Immature natural killer cell (primary cell): ENCODE results near the gene SLAMF6. TPM values are rescaled to one million over a fixed set of nuclear protein-coding genes. Genes with fewer than 3 reads are reported as not detected.

ENCODE experiments used
- DNase-seq, 3 donors: peaks; one replicate each; pipeline ENCODE4 v3.0.0; 2022; ENCODE audit warnings: mixed read lengths in 1 of 3
- H3K27ac Mint-ChIP-seq, 6 donors: one replicate each; pipeline ENCODE4 v1.8.0; 2020; ENCODE audit warnings: mixed read lengths in 6 of 6, mild to moderate bottlenecking in 5 of 6, inconsistent platforms in 4 of 6, moderate library complexity in 3 of 6
- H3K27me3 Mint-ChIP-seq, 3 donors: one replicate each; pipeline ENCODE4 v1.8.0; 2020 to 2021; ENCODE audit warnings: low read depth in 3 of 3, mild to moderate bottlenecking in 3 of 3, mixed read lengths in 3 of 3, moderate library complexity in 3 of 3, inconsistent platforms in 1 of 3
- H3K36me3 Mint-ChIP-seq, 3 donors: one replicate each; pipeline ENCODE4 v1.8.0; 2020; ENCODE audit warnings: mixed read lengths in 3 of 3, inconsistent platforms in 2 of 3, mild to moderate bottlenecking in 2 of 3
- H3K4me1 Mint-ChIP-seq, 2 donors: one replicate each; pipeline ENCODE4 v1.8.0; 2020; ENCODE audit warnings: inconsistent platforms in 2 of 2, mild to moderate bottlenecking in 2 of 2, mixed read lengths in 2 of 2, moderate library complexity in 1 of 2
- H3K4me3 Mint-ChIP-seq, 5 donors: one replicate each; pipeline ENCODE4 v1.8.0; 2020; ENCODE audit warnings: mild to moderate bottlenecking in 5 of 5, mixed read lengths in 5 of 5, inconsistent platforms in 3 of 5, moderate library complexity in 3 of 5
- H3K9me3 Mint-ChIP-seq, 6 donors: one replicate each; pipeline ENCODE4 v1.8.0; 2020; ENCODE audit warnings: mild to moderate bottlenecking in 6 of 6, mixed read lengths in 6 of 6, inconsistent platforms in 4 of 6, moderate library complexity in 3 of 6
- polyA plus RNA-seq, 3 donors: library from polyadenylated mRNA; unstranded; fragments of 300-500 nt; fragmentation: Illumina TruSeq; gene quantifications; one replicate each; pipeline ENCODE4 v1.2.3, GENCODE V29; 2021

SLAMF6 gene
- polyA plus RNA-seq, 3 donors from 2014 or later = 105 to 210 (median 125) TPM

DNA sequence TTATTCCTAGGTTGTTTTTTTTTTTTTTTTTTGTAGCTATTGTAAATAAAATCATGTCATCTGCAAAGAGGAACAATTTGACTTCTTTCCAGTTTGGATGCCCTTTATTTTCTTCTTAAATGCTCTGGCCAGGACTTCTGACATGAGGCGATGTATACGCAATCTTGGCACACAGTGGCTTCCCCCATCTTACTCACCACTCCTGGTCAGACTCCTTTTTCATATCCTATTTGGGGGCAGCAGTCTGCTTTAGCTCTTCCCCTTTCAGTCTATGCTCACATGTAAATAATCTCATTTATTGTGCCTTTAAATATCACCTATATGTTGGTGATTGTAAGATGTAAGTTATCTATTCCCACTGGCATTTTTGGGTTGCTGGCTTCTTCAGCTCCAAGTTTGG, 56.1 kb downstream of the SLAMF6 start:
- no peak overlapping the region for H3K4me3 Mint-ChIP-seq
- H3K4me1 Mint-ChIP-seq = peaks cover 5% of the 10 kb centered on the region in 2 donors
- DNase-seq = no peak
- H3K9me3 Mint-ChIP-seq = no peaks in the 10 kb centered on the region
- H3K27ac Mint-ChIP-seq = no peak overlapping the region
- peaks cover 0 to 6% (median 2%) of the 10 kb centered on the region in 3 donors for H3K27me3 Mint-ChIP-seq
- H3K36me3 Mint-ChIP-seq = no peaks in the 10 kb centered on the region

DNA sequence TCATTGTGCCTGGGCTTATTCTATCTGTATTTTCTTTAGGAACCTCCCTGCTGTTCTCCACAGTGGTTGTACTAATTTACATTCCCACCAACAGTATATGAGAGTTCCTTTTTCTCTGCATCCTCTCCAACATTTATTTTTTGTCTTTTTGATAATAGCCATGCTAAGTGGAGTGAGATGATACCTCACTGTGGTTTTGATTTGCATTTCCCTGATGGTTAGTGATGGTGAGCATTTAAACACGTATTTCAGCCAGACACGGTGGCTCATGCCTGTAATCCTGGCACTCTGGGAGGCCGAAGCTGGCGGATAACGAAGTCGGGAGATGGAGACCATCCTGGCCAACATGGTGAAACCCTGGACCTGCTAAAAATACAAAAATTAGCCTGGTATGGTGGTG, 57.9 kb downstream of the SLAMF6 start:
- Mint-ChIP-seq H3K27ac (no peak overlapping the region), H3K9me3 (no peaks in the 10 kb centered on the region), H3K27me3 (peaks cover 0 to 6% (median 2%) of the 10 kb centered on the region in 3 donors), H3K4me3 (no peak overlapping the region), H3K4me1 (peaks cover 13 to 17% of the 10 kb centered on the region in 2 donors), H3K36me3 (no peaks in the 10 kb centered on the region)
- no peak for DNase-seq

DNA sequence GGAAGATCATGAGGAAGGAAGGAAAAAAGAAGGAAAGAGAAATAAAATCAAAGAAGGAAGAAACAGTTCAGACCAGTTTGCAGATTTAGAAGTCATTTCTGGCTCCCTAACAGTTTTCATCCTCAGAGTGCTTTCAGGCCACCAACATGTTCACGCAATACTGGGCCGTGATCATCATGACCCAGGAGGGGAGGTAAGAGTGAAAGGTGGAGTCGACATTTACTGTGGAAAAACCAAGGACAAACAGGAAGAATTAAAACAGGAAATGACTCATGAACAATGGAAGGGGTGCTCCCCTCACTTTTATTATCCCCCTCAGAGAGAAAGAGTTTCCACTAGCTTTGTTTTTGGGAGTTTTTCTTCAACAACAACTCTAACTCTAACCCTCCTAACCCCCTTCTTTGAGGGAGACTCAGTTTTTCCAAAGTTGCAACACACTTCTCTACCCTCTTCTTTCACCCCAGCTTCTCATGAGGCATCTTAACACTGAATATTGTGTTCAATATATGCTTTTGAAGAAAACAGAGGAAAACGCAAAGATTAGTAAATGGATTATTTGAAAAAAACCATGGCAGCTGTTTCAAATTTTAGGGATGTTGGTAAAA, 62.3 kb downstream of the SLAMF6 start:
- no peaks in the 10 kb centered on the region for H3K36me3 Mint-ChIP-seq
- DNase-seq = no peak
- no peaks in the 10 kb centered on the region for H3K9me3 Mint-ChIP-seq
- peaks cover 0 to 2% (median 1%) of the 10 kb centered on the region in 3 donors for H3K27me3 Mint-ChIP-seq
- peak overlapping the region in 4 of 6 donors; percentile 3 to 42 (median 22) for H3K27ac Mint-ChIP-seq
- peaks cover 8 to 12% of the 10 kb centered on the region in 2 donors for H3K4me1 Mint-ChIP-seq
- no peak overlapping the region for H3K4me3 Mint-ChIP-seq

DNA sequence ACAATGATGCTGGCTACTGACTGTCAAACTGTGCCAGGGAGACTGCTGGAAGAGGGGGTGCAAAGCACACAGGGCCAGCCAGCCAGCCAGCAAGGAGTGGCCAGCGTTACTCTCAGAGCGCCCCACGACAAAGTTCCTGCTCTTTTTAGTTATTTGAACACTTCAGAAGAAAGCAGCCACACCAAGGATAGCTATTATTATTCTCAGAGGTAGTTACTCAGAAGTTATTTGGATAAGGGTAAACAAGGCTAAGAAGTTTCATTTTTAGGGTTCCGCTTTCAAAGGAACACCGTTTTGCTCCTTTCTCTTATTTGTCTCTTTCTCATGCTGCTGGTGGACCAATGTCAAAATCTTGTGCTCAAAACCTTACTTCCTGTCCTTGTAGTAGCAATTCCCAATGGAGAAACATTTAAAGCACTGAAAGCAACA, 62.8 kb downstream of the SLAMF6 start:
- Mint-ChIP-seq H3K27ac (peak overlapping the region in 4 of 6 donors; percentile 3 to 36 (median 8)), H3K36me3 (no peaks in the 10 kb centered on the region), H3K27me3 (peaks cover 0 to 2% (median 2%) of the 10 kb centered on the region in 3 donors), H3K9me3 (no peaks in the 10 kb centered on the region), H3K4me1 (peaks cover 8 to 12% of the 10 kb centered on the region in 2 donors), H3K4me3 (no peak overlapping the region)
- DNase-seq = no peak

DNA sequence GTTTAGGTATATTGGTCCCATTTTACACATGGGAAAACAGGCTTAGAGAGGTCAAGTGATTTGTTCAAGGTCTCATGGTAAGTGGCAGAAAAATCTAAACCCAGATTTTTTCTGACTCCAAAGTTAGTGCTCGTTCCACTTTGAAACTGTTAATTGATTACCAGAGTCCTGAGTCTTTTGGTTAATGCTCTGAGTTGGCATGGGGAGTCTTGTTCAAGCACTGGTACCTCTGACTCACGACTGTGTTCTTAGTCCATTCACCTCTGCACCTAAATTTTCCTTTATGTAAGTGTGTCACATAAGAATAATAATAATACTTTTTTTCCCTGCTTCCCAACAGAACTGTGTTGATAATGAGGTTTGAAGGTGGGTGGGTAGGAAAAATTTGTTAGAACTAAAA, 63.4 kb downstream of the SLAMF6 start:
- H3K9me3 Mint-ChIP-seq = no peaks in the 10 kb centered on the region
- no peak overlapping the region for H3K4me3 Mint-ChIP-seq
- DNase-seq = no peak
- peaks cover 0 to 2% (median 2%) of the 10 kb centered on the region in 3 donors for H3K27me3 Mint-ChIP-seq
- H3K4me1 Mint-ChIP-seq = peaks cover 8 to 12% of the 10 kb centered on the region in 2 donors
- H3K36me3 Mint-ChIP-seq = no peaks in the 10 kb centered on the region
- H3K27ac Mint-ChIP-seq = no peak overlapping the region

DNA sequence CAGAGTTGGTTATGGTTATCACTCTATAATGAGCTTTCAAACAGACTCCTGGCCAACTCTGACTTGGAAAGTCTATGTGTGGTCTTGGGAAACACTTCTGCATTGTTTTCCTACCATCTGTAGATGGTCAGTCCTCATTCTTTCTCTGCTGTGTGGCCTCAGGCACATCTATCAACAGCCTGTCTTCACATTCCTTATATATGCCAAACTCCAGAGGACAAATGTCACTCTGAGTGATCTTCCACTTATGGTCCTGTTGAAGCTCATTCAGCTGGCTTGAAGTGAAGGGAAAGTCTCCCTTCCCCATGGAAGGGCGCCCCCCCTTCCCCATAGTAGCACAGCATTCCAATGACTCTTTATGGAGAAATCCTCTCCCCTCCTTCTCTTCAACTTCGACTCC, 64.0 kb downstream of the SLAMF6 start:
- H3K4me1 Mint-ChIP-seq = peaks cover 8 to 12% of the 10 kb centered on the region in 2 donors
- no peaks in the 10 kb centered on the region for H3K36me3 Mint-ChIP-seq
- H3K27ac Mint-ChIP-seq = peak overlapping the region in 1 of 6 donors; percentile 31
- H3K4me3 Mint-ChIP-seq = no peak overlapping the region
- H3K27me3 Mint-ChIP-seq = peaks cover 0 to 2% (median 2%) of the 10 kb centered on the region in 3 donors
- no peak for DNase-seq
- no peaks in the 10 kb centered on the region for H3K9me3 Mint-ChIP-seq

DNA sequence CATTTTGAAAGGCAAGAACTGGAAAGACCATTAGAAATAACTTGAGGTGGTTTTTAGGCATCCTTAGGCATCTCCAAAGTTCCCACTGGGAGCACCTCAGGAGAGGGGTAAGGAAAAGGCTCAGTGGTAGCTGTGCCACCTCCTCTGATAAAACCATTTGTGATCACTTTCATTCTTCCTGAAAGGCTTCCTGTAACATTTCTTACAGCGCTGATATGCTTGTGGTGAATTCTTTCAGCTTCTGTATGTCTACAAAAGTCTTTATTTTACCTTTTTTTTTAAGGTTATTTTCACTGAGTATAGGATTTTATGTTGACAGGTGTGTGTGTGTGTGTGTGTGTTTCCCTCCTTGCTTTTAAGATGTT, 67.9 kb downstream of the SLAMF6 start:
- DNase-seq = no peak
- Mint-ChIP-seq H3K36me3 (no peaks in the 10 kb centered on the region), H3K27me3 (peaks cover 0 to 2% (median 2%) of the 10 kb centered on the region in 3 donors), H3K4me3 (no peak overlapping the region), H3K4me1 (peaks cover 0 to under 1% of the 10 kb centered on the region in 2 donors), H3K9me3 (no peaks in the 10 kb centered on the region), H3K27ac (no peak overlapping the region)

DNA sequence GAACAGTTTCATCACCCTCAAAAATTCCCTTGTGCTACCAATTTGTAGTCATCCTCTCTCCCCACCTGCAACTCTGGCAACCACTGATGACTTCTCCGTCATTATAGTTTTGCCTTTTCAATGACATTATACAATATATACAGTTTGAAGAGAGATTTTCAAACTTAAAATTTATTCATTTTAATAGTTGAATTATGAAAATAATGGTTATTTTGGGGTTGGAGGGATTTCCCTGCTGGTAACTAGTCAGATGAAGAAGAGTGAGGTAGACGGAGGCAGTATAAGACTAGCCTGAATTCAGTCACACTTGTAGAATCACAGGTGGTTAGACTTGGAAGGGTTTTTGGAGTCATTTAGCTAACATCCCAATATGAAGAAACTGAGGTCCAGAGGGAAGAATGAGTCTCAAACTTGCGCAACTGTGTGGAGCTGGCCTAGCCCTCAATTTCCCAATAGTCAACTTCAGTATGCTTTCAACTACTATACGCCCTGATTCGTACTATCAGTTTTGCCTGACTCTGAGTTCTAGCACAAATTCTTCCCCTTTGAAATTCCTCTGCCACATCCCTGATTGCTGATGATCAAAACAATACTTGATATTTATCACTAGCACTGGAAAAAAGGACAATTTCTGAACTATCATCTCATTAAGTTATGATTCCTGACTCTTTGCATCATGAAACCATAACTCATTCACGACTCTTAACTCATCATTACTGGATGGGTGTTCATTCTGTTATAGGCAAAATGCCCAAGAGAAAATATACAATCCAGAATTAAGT, 68.5 kb downstream of the SLAMF6 start:
- H3K36me3 Mint-ChIP-seq = no peaks in the 10 kb centered on the region
- peaks cover 0 to 2% (median 2%) of the 10 kb centered on the region in 3 donors for H3K27me3 Mint-ChIP-seq
- H3K4me1 Mint-ChIP-seq = no peaks in the 10 kb centered on the region
- no peak overlapping the region for H3K4me3 Mint-ChIP-seq
- no peaks in the 10 kb centered on the region for H3K9me3 Mint-ChIP-seq
- no peak overlapping the region for H3K27ac Mint-ChIP-seq
- DNase-seq = no peak

DNA sequence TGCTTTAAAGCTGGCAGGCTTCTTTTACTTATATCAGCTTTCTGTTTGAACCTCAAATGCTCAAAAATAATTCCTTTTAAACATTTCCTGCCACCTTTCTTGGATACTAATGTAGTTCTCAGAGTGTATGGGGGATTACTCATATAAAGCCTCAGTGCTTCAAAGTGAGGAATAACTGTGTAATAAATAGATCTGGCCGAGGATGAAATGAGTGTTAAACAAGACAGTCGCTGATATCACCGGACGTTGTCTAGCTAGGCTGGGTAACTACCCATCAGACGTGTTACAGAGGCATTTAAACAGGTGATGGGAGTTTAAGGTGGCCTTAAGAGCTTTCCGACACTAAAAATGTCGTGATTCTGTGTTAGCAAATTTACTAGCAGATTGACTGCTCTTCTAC, 69.6 kb downstream of the SLAMF6 start:
- Mint-ChIP-seq H3K9me3 (no peaks in the 10 kb centered on the region), H3K27me3 (peaks cover 0 to 2% (median 2%) of the 10 kb centered on the region in 3 donors), H3K4me3 (peak overlapping the region in 1 of 5 donors; percentile 41), H3K4me1 (no peaks in the 10 kb centered on the region), H3K36me3 (no peaks in the 10 kb centered on the region), H3K27ac (peak overlapping the region in 2 of 6 donors; percentile 8 to 30)
- no peak for DNase-seq

DNA sequence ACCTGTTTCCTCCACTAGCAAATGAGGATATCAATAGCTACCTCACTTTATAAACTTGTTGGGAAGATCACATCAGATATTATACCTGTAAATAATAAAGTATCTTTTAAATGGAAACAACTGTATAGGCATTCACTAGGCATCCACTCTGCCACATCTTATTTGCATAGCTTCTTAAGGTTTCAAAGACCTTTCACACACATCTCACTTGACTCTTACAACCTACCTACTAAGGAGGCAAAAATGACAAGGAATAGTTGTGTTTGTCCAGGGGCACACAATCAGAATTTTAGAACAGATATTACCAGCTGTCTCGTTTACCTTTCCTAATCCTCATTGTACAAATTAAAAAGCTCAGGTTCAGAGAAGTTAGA, 71.2 kb downstream of the SLAMF6 start:
- Mint-ChIP-seq H3K4me3 (no peak overlapping the region), H3K4me1 (peaks cover 4 to 9% of the 10 kb centered on the region in 2 donors), H3K27me3 (peaks cover 0 to 2% (median 0%) of the 10 kb centered on the region in 3 donors), H3K9me3 (peaks cover 0 to 2% (median 0%) of the 10 kb centered on the region in 6 donors), H3K36me3 (no peaks in the 10 kb centered on the region), H3K27ac (no peak overlapping the region)
- DNase-seq = no peak

DNA sequence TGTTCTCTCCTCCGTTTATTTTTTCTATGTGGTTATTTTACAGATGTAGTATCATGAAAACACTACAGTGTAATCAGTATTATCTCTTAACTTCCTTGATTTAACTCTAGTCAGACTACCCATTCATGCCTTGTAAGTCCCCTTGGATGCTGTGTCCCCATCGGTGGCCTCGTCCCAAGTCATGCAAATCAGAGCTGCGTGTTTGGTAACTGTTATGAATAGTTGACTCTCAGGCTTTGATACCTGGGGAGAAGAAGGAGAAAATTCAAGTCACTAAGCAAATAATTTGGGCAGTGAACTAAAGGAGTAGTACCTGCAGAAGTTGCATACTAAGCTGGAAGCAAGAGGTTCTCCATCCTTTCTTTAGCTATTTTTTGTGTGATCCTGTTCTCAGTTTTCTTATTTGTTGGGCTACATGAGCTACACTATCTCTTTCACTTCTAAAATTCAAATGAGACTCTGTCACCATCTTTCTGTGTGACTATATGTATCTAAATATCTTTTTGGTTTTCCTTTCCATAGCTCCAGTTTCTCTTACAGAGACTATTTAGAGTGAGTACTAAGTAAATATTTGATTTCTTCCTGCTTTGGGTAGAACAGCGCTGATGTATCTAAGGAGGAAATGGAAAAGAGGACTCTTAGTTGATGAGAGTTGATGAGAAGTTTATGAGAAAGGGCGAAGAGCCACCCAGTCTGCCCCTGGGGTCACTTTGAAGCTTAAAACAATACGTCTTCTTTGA, 71.8 kb downstream of the SLAMF6 start:
- no peaks in the 10 kb centered on the region for H3K36me3 Mint-ChIP-seq
- no peak overlapping the region for H3K4me3 Mint-ChIP-seq
- H3K27ac Mint-ChIP-seq = no peak overlapping the region
- peaks cover 0 to 2% (median 0%) of the 10 kb centered on the region in 6 donors for H3K9me3 Mint-ChIP-seq
- H3K27me3 Mint-ChIP-seq = peaks cover 0 to 2% (median 0%) of the 10 kb centered on the region in 3 donors
- peaks cover 8 to 13% of the 10 kb centered on the region in 2 donors for H3K4me1 Mint-ChIP-seq
- no peak for DNase-seq

DNA sequence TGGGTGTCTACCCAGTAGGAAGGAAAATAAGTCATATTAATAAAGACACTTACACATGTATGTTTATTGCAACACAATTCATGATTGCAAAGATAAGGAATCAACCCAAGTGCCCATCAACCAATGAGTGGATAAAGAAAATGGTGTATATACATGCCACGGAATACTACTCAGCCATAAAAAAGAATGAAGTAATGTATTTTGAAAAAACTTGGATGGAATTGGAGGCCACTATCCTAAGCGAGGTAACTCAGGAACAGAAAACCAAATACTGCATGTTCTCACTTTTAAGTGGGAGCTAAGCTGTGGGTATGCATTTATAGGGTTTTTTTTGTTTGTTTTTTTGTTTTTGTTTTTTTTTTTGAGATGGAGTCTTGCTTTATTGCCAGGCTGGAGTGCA, 73.6 kb downstream of the SLAMF6 start:
- DNase-seq = no peak
- Mint-ChIP-seq H3K27me3 (no peaks in the 10 kb centered on the region), H3K9me3 (peaks cover 0 to 2% (median 0%) of the 10 kb centered on the region in 6 donors), H3K4me1 (peaks cover 10 to 13% of the 10 kb centered on the region in 2 donors), H3K27ac (no peak overlapping the region), H3K4me3 (no peak overlapping the region), H3K36me3 (no peaks in the 10 kb centered on the region)

DNA sequence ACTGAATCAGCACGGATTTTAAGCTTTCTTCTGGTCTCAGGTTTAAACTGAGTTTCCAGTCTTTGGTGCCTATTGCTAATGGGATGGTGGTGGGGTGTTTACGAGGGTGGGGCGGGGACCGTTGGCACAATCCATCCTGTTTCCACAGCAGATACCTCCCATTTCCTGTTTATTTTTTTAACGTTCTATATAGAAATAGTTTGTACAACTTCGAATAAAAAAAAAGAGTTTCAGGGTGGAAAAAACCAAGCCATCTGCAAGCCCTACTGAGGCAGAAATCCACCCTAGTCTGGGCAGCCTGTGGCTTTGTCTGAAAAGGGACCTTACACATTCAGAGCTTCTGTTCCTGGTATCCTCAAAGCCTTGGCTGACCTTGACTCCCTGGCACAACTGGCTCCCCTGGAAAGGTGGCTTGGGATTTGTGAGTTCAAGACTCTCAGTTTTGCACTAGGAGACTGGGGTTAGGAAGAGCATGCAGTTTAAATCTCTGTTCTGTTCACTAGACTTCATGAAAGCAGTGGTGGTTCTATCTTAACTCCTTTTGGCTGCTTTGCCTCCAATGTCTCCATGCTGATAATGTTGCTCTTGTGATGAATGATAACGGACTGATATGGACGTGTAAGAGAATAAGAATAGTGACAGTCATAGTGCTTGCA, 76.0 kb downstream of the SLAMF6 start:
- Mint-ChIP-seq H3K27ac (peak overlapping the region in 1 of 6 donors; percentile 39), H3K9me3 (peaks cover 0 to 2% (median 0%) of the 10 kb centered on the region in 6 donors), H3K4me1 (peaks cover 22 to 23% of the 10 kb centered on the region in 2 donors), H3K36me3 (no peaks in the 10 kb centered on the region), H3K4me3 (no peak overlapping the region), H3K27me3 (no peaks in the 10 kb centered on the region)
- no peak for DNase-seq
